ENCODE measurements around the gene PLXDC2. TPM values are rescaled to one million over a fixed set of nuclear protein-coding genes. Genes with fewer than 3 reads are reported as not detected.

The PLXDC2 gene
- total RNA-seq, 3 donors from 2014 or later (not counting 1 experiment from before 2014, with no cell fraction given) = 16.9 to 22.9 (median 21.6) TPM

DNA sequence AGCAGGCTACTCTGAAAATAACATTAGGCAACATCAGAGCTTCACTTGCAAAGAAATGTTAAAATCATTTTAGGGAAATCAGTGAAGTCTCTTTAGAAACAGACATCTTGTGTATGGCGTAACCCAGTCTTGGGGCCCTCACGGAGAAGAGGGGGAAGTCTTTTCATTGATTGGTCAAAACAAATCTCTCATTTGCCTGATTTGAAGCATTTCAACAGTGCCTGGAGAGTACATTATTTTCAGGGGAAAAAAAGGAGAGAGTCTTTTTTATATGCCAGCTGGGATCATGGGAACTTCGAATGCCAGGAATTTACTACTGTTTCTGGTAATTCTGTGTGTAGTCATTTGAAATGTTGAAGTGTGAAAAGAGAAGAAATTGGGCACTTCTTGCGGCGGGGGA lies 471.4 kb downstream of the PLXDC2 start:
- TF ChIP-seq, protein P1, sequence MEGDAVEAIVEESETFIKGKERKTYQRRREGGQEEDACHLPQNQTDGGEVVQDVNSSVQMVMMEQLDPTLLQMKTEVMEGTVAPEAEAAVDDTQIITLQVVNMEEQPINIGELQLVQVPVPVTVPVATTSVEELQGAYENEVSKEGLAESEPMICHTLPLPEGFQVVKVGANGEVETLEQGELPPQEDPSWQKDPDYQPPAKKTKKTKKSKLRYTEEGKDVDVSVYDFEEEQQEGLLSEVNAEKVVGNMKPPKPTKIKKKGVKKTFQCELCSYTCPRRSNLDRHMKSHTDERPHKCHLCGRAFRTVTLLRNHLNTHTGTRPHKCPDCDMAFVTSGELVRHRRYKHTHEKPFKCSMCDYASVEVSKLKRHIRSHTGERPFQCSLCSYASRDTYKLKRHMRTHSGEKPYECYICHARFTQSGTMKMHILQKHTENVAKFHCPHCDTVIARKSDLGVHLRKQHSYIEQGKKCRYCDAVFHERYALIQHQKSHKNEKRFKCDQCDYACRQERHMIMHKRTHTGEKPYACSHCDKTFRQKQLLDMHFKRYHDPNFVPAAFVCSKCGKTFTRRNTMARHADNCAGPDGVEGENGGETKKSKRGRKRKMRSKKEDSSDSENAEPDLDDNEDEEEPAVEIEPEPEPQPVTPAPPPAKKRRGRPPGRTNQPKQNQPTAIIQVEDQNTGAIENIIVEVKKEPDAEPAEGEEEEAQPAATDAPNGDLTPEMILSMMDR (IDR thresholded peaks at IDR 0.05) = no peak
- ATAC-seq (no peak), DNase-seq (no peak)
- Mint-ChIP-seq H3K27me3 (ENCODE audit: low read depth in 2 of 2) (no peaks in the 10 kb centered on the region), H3K27ac (no peak overlapping the region), H3K4me1 (no peaks in the 10 kb centered on the region), H3K36me3 (no peaks in the 10 kb centered on the region), H3K9me3 (no peaks in the 10 kb centered on the region), H3K4me3 (no peak overlapping the region)
- intact Hi-C loops (cut with micrococcal nuclease) = no loop called here
- H3K27me3 ChIP-seq (ENCODE audit: control insufficient read depth, insufficient read depth, low read length) = no peaks in the 10 kb centered on the region
- no peaks in the 10 kb centered on the region for H3K4me1 ChIP-seq (ENCODE audit: control insufficient read depth, insufficient read depth, low read length)
- no peak overlapping the region for H3K27ac ChIP-seq (ENCODE audit: low read length)
- H3K9me3 ChIP-seq (ENCODE audit: control insufficient read depth, insufficient read depth, low read length) = no peaks in the 10 kb centered on the region
- no peaks in the 10 kb centered on the region for H3K36me3 ChIP-seq (ENCODE audit: control insufficient read depth, insufficient read depth, low read length)
- 90% methylated on average over 3 of the region's 5 CpGs for WGBS (ENCODE audit: insufficient coverage)
- H3K4me3 ChIP-seq (ENCODE audit: low read length) = no peak overlapping the region

DNA sequence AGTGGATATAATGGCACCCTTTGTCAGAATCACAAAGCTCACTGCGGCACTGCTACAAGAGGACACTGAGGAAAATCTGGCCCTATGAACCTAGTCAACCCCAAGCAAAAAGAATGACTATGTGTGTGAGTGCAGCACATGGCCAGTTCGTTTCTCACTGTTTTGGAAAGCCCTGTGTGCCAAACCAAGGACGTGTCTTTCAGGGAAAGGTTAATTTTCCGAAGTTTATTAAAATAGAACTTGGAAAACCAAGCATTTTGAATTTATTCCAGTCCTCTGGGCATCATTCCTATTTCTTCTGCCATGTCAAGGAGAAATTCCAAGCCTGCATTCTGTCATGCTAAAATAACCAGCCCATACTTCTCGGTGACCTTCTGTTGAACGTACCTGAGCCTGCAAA lies 471.8 kb downstream of the PLXDC2 start:
- Histone ChIP-seq H3K9me3 (ENCODE audit: control insufficient read depth, insufficient read depth, low read length) (no peaks in the 10 kb centered on the region), H3K4me1 (ENCODE audit: control insufficient read depth, insufficient read depth, low read length) (no peaks in the 10 kb centered on the region), H3K4me3 (ENCODE audit: low read length) (no peak overlapping the region), H3K27ac (ENCODE audit: low read length) (no peak overlapping the region), H3K27me3 (ENCODE audit: control insufficient read depth, insufficient read depth, low read length) (no peaks in the 10 kb centered on the region), H3K36me3 (ENCODE audit: control insufficient read depth, insufficient read depth, low read length) (no peaks in the 10 kb centered on the region)
- Mint-ChIP-seq H3K27ac (no peak overlapping the region), H3K4me3 (no peak overlapping the region), H3K9me3 (no peaks in the 10 kb centered on the region), H3K4me1 (no peaks in the 10 kb centered on the region), H3K27me3 (ENCODE audit: low read depth in 2 of 2) (no peaks in the 10 kb centered on the region), H3K36me3 (no peaks in the 10 kb centered on the region)
- TF ChIP-seq, protein P1 (IDR thresholded peaks at IDR 0.05) = no peak
- ATAC-seq (no peak), DNase-seq (no peak)
- WGBS (ENCODE audit: insufficient coverage) = 94% methylated on average over 6 of the region's 6 CpGs
- intact Hi-C loops (cut with micrococcal nuclease) = no loop called here

GRCh38 chr10:20289070-20289828 lies 473.0 kb downstream of the PLXDC2 start:
- intact Hi-C loops (cut with micrococcal nuclease) = no loop called here
- H3K4me3 ChIP-seq (ENCODE audit: low read length) = no peak overlapping the region
- DNase-seq (no peak), ATAC-seq (no peak)
- no peaks in the 10 kb centered on the region for H3K9me3 ChIP-seq (ENCODE audit: control insufficient read depth, insufficient read depth, low read length)
- no peak overlapping the region for H3K4me3 Mint-ChIP-seq
- TF ChIP-seq, protein P1 (IDR thresholded peaks at IDR 0.05) = no peak
- H3K27me3 ChIP-seq (ENCODE audit: control insufficient read depth, insufficient read depth, low read length) = no peaks in the 10 kb centered on the region
- no peaks in the 10 kb centered on the region for H3K36me3 ChIP-seq (ENCODE audit: control insufficient read depth, insufficient read depth, low read length)
- no peaks in the 10 kb centered on the region for H3K4me1 ChIP-seq (ENCODE audit: control insufficient read depth, insufficient read depth, low read length)
- H3K36me3 Mint-ChIP-seq = no peaks in the 10 kb centered on the region
- peaks cover 0 to 4% of the 10 kb centered on the region in 2 donors for H3K9me3 Mint-ChIP-seq
- H3K27ac Mint-ChIP-seq = no peak overlapping the region
- WGBS (ENCODE audit: insufficient coverage) = 92% methylated on average over 5 of the region's 6 CpGs
- H3K27me3 Mint-ChIP-seq (ENCODE audit: low read depth in 2 of 2) = no peaks in the 10 kb centered on the region
- H3K4me1 Mint-ChIP-seq = no peaks in the 10 kb centered on the region
- H3K27ac ChIP-seq (ENCODE audit: low read length) = no peak overlapping the region

- no peak overlapping the region for H3K4me3 Mint-ChIP-seq
- H3K4me1 ChIP-seq (ENCODE audit: control insufficient read depth, insufficient read depth, low read length) = no peaks in the 10 kb centered on the region
- no peak overlapping the region for H3K27ac Mint-ChIP-seq
- no peaks in the 10 kb centered on the region for H3K36me3 Mint-ChIP-seq
- no peaks in the 10 kb centered on the region for H3K27me3 ChIP-seq (ENCODE audit: control insufficient read depth, insufficient read depth, low read length)
- peaks cover 8 to 17% of the 10 kb centered on the region in 2 donors for H3K4me1 Mint-ChIP-seq
- peaks cover 0 to 3% of the 10 kb centered on the region in 2 donors for H3K27me3 Mint-ChIP-seq (ENCODE audit: low read depth in 2 of 2)
- no peak overlapping the region for H3K4me3 ChIP-seq (ENCODE audit: low read length)
- intact Hi-C loops (cut with micrococcal nuclease) = no loop called here
- H3K36me3 ChIP-seq (ENCODE audit: control insufficient read depth, insufficient read depth, low read length) = no peaks in the 10 kb centered on the region
- H3K9me3 Mint-ChIP-seq = peaks cover 0 to 15% of the 10 kb centered on the region in 2 donors
- DNase-seq (no peak), ATAC-seq (no peak)
- TF ChIP-seq, protein P1 (IDR thresholded peaks at IDR 0.05) = no peak
- H3K9me3 ChIP-seq (ENCODE audit: control insufficient read depth, insufficient read depth, low read length) = peaks cover 5% of the 10 kb centered on the region
- no peak overlapping the region for H3K27ac ChIP-seq (ENCODE audit: low read length)
- 81% methylated on average over 2 of the region's 2 CpGs for WGBS (ENCODE audit: insufficient coverage)
These were observed 482.2 kb downstream of the PLXDC2 start for GRCh38 chr10:20298417-20298816.

Measured in natural killer cell (primary cell).